NCI-H82 (cell line): ENCODE measurements around the gene SERP1.

Experiments used
- DNase-seq: peaks from one replicate; lab custom pipeline; 2025; lab: John Stamatoyannopoulos, UW

The SERP1 gene

DNA sequence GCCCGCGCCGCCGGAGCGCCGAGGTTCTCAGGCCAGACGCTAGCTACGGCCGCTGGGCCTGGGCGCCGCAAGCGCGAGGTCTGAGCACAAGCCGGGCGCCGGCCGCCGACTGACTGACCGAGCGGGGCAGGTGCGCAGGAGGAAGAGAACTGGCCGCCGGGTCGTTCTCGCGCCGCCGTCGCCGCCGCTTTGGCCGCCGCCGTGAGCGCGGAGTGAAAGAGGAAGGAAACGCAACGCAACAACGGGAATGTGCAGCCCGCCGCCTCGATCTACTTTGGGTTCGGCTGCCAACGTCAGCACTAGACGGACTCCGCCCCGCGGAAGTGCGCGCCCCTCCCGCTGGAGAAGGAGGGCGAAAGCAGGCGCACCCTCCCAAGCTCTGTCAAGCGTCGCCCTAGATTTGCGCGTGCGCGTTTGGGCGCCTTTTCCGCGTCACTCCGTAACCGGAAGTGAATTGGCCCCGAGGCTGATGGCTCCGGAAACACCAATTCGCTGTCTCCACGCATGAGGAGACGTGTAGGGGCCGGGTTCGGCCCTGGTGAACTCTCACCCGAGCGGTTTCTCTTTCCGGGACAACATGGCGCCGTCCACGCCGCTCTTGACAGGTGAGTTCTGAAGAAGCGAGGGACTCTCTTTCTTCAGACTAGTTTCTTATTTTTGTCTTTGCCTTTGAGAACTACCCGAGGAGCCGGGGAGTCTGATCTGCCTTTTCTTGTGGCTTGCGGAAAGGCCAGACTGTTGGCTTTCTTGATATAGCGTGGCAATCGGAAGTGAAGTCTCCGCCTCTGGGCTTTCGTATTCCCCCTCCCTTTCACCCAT is at the start of gene SERP1, which contains the start of gene EIF2A:
Gene SERP1 (minus strand): TSS at position 271 of the 819 bp plus-strand sequence. CDS start 361 bp downstream, outside the sequence.
Gene EIF2A (plus strand): TSS at position 562 of the 819 bp plus-strand sequence. CDS start 16 bp downstream, at position 578.
- peak; percentile 100 for DNase-seq

DNA sequence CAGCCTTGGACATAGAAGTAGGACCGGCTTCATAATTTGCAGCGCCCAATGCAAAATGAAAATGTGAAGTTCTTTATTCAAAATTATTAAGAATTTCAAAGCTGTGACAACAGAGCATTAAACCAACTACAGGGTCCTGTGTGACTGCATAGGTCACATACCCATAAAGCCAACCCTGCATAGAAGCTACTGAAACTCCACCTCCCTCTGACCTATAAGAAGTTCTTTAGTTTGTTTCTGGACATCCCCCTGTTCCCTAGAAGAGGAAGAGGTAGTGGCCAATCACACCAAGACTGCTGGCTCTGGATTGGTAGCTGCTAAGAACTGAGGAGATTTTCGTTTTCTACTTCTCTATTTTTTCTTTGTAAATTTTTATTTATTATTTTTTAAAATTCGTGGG is 47.9 kb upstream of the SERP1 start:
- DNase-seq = no peak

DNA sequence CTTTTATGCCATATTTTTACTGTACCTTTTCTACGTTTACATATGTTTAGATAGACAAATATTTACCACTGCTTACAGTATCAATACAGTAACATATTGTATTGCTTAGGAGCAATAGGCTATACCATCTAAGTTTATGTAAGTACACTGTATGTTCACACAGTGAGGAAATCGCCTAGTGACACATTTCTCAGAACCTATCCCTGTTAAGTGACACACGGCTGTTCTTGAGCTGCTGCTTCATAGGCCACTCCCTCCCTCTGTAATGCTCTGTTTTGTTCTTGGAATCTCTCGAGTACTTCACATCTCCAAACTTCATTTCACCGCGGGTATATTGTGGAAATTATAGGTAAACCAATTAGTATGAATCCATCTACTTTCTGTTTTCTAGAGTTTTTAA is 43.5 kb upstream of the SERP1 start:
- peak; percentile 20 for DNase-seq

DNA sequence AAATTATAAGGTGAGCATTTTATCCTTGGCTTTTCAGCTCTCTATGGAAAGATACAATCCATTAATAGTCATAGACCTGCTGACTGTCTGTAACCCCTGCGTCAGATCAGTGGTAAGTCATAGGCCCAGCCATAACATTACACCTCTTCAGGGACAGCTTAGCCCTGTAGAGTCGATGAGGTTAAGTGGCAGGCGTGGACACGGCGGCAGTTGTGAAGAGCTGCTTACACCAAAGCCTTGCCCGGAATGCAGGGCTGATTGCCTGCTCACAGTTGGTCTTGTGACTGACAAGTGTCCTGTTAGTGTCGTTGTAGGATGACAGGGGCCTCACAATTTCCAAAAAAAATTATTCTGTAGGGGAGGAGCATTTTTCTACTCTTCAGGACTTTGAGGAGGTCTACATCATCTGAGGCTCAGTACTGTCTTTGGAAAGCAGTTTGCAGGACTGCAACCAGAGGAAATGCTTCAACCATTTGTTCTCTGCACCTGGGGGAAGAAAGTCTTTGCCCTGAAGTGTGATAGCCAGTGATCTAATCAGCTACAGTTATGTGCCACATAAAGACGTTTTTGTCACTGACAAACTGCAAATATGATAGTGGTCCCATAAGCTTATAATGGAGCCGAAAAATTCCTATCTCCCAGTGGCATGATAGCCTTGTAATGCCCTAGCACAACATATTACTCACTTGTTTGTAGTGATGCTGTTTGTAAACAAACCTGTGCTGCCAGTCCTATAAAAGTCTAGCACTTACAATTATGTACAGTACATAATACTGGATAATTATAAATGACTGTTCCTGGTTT is 41.9 kb upstream of the SERP1 start:
- peak; percentile 28 for DNase-seq

DNA sequence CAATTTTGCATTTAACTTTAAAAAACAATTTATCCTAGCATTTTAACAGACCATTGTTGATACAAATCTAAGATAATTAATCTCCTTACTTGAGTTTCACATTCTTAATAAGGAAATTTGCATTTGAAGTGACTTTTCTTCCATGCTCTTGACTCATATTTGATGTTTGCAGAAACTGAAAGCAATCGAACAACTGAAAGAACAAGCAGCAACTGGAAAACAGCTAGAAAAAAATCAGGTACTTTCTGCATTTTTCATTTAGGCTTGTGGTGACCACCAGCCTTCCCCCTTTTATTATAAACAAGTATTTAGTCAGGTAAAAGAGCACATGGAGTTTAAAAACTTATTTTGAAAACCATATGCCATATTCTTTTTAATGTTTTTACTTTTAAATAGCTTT is 36.7 kb upstream of the SERP1 start:
- DNase-seq = no peak

DNA sequence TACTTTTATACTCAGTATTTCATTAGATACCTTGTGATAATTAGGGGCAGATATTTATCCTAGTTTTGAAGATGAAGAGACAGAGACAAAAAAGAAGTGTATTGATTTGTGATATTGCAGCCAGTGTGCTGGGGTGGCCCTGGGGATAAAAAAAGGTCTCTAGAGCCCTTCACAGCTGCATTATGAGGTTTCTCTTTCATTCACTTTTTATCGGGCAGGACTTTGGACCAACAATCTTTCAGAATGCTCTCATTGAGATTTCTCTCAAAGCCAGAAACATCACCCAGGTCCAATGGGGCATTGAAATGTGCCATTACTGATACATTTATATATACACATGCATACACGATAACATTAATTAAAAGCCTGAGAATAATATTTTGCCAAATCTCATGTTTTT is 36.3 kb upstream of the SERP1 start:
- DNase-seq = no peak

DNA sequence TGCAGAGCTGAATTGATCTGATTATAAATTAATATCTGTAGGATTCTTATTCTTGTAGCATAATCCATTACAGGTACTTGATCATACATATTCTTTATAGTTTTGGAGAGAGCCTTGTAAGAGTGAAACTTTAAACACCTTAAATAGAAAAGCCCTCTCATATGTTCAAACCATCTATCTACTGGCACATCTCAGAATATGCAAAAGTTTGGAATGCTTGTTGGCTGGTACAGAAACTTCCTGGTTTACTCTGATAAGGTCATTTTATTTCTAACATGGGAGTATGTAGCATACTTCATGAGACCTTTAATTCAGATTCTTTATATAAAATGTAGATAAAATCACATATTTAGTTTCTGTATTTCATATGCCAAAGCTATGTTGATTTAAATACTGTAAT is 34.9 kb upstream of the SERP1 start:
- DNase-seq = no peak

DNA sequence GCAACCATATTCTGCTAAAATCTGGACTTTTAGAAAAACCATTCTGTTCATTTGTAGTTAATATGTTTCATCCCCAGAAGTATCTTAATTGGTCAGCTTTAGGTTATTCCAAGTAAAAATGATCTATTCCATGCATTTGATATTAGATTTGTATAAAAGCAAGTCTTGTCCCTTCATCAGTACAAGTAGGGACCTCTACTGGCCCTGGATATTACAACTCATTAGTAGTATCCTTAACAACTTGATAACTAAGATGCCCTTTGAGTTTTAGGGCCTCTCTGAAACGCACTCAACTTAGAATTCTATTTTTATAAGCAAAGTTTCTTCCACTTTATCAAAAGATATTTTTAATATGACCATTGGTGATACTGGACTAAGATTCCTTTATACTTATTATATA is 31.6 kb upstream of the SERP1 start:
- peak; percentile 16 for DNase-seq

DNA sequence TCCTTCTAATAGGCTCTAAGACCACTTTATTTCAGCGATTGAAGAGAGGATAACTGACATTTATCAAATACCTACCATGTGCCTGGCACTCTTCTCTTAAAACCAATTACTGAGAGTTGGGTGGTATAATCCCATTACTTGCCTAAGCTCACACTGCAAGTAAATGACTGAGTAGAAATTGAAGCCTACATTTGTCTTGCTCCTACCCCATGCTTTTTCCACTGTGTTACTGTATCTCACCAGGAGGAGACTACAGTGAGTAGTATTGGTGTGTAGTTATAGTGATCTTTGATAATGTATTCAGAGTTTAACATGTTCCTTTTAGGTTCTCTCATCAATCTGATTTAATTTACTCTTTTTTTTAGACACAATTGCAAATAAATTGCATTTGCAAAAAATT is 21.0 kb upstream of the SERP1 start:
- peak; percentile 97 for DNase-seq

DNA sequence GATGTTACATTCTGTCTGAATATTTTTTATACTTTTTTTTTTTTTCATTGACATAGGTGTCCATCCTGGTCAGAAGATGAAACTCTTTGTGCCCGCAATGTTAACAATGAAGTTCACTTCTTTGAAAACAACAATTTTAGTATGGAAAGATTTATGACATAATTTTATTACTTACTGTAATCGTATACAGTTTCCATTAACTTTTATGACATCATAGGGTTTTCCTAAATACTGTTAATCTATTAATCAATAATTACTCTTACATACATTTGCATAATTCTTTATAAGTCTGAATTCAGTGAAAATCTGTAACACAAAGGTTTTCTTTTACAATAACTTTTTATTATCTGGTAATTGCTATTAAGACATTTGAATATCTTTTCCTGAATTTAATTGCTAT is 17.9 kb upstream of the SERP1 start:
- DNase-seq = no peak

DNA sequence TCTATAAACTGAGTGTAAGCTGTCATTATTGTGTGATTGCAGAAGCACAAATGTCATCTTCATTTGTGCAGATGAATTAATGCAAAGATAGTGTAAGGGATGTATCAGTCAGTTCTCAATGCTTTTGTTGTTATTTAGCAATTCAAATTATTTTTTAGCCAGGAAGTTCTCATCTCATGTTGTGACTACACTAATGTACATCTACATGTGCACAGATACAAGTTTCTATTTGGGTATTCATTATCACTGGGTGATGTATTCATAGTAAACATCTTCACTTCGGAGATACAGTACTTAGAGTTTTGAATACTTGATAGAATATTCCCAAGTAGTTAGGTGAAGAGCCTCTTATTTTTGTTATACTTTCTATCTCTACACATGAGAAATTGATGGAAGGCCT is 11.4 kb upstream of the SERP1 start:
- DNase-seq = no peak

DNA sequence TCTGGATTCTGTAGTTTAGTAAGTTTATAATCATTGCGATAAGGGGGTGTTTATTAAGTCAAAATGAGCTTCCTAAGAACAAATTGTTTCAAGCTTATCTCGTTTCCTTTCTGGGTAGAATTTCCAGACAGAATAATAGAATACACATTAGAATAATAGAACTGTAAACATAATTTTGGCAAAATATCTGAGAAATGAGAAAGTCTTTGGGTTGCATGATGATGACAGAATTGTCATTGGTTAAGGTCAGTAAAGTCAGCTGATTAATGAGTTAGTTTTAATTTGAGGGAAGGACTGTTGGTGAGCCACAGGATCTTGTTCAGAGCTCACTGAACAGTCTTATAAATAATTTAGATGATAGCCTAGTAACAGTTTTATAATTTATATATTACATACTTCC is 10.5 kb upstream of the SERP1 start:
- no peak for DNase-seq

DNA sequence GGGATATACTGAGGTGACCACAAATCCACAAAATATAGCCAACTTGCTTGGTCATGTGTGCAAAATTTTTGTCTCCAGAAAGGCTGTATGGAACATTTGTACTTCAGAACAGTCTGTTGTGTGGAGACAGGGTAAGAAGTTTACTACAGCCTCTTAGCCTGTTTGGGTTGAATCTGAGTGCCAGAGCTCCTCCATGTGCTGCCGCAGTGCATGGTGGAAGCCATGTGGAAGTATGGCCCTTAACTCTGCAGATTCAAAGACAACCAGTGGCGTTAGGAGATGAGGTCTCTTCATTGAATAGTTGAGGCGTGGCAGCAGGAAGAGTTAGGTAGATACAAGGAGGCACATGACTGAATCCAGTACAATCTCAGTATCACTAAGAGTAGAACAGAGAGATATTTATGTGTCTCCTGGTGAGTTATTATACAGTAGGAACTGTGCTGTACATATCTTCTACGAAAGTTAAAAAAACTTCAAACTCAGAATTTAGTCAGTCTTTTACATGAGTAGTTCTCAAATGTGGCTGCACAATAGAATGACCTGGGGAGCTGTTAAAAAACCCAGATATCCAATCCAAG is 9.7 kb upstream of the SERP1 start:
- DNase-seq = no peak

DNA sequence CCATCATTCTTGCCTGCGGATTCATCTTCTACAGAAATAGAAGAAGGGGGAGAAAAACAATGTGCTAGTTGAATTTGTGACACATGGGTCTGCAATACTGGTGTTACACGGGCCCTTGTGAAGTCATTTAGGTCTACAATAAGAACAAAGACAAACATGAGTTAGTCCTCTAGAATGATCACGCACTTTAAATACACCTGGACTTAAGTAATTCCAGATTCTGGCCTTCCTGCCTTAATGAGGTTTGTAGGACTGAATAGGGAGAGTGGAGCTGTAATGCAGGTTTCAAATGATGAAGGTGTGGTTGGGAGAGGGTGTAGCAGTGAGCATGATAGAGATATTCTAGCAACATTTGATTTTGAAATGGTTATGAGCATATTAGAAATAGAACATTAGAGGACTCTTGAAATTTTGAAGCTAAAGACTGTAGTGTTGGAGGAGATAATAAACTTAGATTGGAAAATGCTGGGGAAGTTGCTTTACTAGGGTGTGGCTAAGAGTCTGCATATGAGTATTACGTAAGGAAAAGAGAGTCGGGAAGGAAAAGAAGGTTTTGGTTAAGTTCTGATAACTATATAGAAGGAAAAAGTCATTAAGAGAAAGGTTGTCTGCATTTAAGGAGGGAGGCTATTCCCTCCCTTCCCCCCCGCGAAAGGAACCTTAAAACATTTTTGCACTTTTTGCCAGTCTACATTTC is 897 bp upstream of the SERP1 start:
- peak; percentile 35 for DNase-seq

DNA sequence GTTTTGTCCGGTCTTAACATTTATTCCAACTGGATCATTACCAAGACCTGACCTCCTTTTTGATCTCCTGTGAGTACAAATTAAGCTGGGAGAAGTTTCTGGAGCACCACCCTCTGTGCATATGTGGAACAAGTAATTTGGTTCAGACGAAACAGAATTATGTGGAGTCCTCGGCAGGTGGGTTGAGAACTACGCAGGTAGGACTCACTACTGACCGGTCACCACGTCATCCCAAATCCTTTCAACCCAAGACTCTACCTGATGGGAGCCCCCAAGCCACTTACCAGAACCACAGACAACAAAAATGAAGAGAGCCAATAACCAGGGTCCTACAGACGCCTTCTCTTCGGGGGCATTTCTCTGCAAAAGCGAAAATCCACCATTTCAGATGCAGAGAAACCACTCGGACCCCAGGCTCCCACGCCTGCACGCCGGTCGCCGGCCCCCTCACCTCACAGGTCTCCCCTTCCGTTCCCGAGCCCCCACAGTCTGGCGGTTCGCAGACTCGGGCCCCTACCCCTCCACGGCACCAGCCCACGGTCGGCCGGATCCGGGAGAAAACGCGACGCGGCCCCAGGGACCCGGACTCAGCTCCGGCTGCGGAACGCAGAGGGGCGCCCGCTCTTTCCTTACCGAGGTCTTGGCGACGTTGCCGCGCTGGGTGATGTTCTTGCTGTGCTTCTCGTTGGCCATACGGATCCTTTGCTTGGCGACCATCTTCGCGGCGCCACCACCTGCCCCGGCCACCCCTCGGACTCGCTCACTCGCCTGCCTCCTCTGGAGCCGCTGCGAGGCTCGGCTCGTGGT is 674 bp downstream of the SERP1 start:
- peak; percentile 68 for DNase-seq

DNA sequence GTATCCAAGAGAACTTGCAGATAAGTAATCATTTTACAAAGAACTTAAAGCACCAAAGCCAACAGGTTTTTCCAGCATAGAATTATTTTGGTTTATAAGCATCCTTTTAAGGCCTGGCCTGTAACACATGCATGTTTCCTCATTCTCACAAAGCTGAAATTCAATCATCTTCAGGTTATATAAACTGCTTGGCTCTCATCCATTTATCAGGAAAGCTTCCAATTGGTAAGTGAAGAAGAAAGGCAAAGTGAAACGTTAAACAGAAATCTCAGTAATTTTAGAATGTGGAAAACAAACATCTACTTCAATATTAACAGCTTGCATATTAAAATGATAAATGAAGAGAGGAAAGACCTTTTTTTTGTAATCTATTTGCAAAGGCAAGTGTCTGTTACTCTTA is 1.6 kb downstream of the SERP1 start:
- DNase-seq = no peak

DNA sequence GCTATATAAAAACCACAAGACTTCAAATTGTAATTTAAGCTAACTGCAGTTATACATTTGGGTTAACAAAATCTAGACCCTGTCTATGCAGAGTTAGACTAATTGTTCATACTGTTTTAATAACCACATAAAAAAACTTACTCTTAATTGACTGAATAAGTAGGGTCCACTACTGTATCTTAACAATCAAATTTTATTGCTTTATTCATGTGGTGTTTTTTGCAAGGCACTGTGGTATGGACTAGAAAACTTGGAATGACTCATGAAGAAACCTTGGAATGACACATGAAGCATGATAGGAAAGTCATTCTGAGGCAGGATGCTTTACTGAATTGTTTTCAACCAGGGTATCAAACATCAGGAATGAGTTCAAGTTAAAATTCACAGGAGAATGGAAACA is 2.3 kb downstream of the SERP1 start:
- no peak for DNase-seq

DNA sequence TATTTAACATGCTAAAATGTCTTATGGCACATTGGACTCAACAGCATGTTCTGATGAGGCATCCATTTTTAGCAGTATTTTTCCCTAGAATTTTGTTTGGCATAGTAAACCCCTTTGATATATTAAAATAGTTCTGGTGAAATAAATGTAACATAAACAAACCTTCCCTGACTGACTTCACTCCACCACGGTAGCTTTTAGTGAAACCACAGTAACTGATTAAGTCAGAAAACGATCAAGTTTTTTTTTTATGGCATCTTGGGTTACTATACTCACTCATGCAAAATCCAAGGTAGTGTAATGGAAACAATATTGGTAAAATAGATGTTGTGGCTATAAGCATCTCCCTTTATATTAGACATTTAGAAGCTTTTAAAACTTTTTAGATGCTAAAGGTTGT is 2.8 kb downstream of the SERP1 start:
- DNase-seq = no peak

DNA sequence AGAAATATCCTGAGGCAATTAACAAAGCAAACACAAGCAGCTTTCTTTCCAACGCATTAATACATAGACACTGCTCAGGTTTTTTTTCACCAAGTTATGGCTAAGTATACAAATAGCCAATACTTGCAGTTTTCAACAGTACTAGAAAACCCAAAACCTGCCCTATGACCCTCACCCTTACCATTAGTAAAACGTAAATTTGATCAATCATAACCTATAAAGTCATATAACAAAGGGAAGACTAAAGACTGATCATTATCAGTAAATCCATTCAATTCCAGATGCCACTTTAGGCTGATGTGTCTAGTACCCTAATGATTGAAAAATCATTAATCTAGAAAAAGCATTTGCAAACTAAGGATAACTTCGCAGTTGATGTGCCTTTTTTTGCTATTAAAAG is 3.2 kb downstream of the SERP1 start:
- no peak for DNase-seq

DNA sequence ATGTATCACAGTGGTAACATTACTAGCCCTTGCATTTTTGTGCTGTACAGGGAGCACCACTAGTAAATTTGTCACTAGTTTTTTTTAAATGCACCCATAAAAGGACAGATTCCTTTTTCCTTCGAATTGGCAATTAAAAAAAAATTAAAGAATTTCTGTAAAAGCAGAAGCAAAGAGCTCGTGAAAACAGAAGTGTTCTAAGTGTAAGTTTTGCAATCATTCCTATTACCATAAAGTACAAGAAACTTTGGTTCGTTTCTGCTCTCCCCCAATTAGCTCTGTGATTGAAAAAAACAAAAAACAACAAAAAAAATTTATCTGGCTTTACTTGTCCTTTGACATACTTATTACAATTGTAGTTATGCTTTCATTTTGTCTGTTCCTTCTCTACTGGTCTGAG is 5.3 kb downstream of the SERP1 start:
- no peak for DNase-seq

DNA sequence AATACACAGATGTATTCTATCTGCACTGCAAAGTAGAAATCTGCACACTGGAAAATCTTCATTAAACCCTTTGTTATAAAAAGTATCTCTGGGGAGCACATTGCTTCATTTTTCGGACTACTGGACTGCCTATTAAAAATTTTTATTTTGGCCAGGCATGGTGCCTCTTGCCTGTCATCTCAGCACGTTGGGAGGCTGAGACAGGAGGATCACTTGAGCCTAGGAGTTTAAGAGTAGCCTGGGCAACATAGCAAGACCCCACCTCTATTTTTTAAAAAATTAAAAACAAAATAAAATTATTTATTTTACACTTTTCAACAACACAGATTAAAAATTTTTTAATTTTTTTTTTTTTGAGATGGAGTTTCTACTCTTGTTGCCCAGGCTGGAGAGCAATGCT is 6.0 kb downstream of the SERP1 start:
- DNase-seq = no peak
